Osteocyte (in vitro differentiated cells): ENCODE data around the gene PARD3B. TPM values are rescaled to one million over a fixed set of nuclear protein-coding genes. Genes with fewer than 3 reads are reported as not detected.

Experiments
- DNase-seq: peaks from one replicate; pipeline ENCODE4 v3.0.0; 2021; ENCODE audit warnings: mixed read lengths; ENCODE audit not compliant: unreplicated experiment; ENCODE audit errors: extremely low spot score
- H3K27ac Mint-ChIP-seq: one replicate; pipeline ENCODE4 v1.8.0; 2021; ENCODE audit warnings: mild to moderate bottlenecking, mixed read lengths; ENCODE audit not compliant: unreplicated experiment
- H3K27me3 Mint-ChIP-seq: one replicate; pipeline ENCODE4 v1.8.0; 2021; ENCODE audit warnings: mixed read lengths; ENCODE audit not compliant: unreplicated experiment
- H3K36me3 Mint-ChIP-seq: one replicate; pipeline ENCODE4 v1.8.0; 2021; ENCODE audit warnings: mixed read lengths; ENCODE audit not compliant: unreplicated experiment
- H3K4me1 Mint-ChIP-seq: one replicate; pipeline ENCODE4 v1.8.0; 2021; ENCODE audit warnings: mixed read lengths; ENCODE audit not compliant: unreplicated experiment
- H3K4me3 Mint-ChIP-seq: one replicate; pipeline ENCODE4 v1.8.0; 2021; ENCODE audit warnings: mild to moderate bottlenecking, moderate library complexity, mixed read lengths; ENCODE audit not compliant: unreplicated experiment
- H3K9me3 Mint-ChIP-seq: one replicate; pipeline ENCODE4 v1.8.0; 2021; ENCODE audit warnings: mixed read lengths; ENCODE audit not compliant: unreplicated experiment
- total RNA-seq: library from RNA; stranded (reverse); gene quantifications from 2 replicates; pipeline ENCODE4 v1.2.1, GENCODE V29; 2021
- TF ChIP-seq, protein P1 (sequence below): fragments of 200-600 bp; sonication (generic); IDR thresholded peaks from 2 replicates; pipeline ENCODE4 v1.5.0; 2021; ENCODE audit warnings: antibody characterized with exemption, mild to moderate bottlenecking, moderate library complexity

PARD3B gene
- total RNA-seq, 1 donor from 2014 or later = 26.7 TPM

DNA sequence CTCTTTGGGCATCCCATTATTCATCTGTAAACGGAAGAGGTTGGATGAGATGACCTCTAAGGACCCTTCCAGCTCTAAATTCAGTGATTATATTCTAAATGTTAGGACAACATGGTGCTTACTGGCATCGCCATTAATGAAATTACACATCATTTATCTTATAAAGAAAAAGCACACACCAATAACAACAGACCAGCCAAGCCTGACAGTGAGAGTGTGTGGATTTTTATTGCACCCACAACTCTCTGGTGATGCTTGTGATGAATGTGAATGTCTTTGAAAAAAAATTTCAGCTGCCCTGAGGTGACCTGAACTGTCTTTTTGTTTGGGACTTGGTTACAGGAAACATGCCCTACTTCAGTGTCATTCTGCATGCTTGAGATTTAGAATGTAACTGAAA lies 623.7 kb downstream of the PARD3B start:
- no peak overlapping the region for H3K27ac Mint-ChIP-seq

DNA sequence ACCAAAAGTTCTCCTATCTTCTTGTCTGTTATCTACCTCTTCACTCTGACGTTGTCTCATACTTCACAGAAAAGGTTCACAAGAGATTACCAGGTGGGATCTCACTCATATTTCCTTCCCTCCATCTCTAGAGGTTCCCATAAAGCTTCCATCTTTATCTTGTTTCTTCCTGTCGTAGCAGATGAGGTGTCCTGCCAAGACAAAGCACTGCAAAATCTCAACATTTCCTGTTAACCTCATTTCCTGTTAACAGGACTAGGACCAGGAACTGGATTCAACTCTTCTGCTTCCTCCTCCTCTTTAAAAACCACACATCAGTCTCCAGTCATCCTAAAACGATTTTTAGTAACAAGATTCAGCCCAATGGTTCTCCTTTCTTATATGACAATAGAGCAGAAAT lies 624.2 kb downstream of the PARD3B start:
- H3K27ac Mint-ChIP-seq = no peak overlapping the region
- H3K27me3 Mint-ChIP-seq = no peaks in the 10 kb centered on the region
- peaks cover 7% of the 10 kb centered on the region for H3K36me3 Mint-ChIP-seq
- no peak for DNase-seq
- TF ChIP-seq, protein P1, sequence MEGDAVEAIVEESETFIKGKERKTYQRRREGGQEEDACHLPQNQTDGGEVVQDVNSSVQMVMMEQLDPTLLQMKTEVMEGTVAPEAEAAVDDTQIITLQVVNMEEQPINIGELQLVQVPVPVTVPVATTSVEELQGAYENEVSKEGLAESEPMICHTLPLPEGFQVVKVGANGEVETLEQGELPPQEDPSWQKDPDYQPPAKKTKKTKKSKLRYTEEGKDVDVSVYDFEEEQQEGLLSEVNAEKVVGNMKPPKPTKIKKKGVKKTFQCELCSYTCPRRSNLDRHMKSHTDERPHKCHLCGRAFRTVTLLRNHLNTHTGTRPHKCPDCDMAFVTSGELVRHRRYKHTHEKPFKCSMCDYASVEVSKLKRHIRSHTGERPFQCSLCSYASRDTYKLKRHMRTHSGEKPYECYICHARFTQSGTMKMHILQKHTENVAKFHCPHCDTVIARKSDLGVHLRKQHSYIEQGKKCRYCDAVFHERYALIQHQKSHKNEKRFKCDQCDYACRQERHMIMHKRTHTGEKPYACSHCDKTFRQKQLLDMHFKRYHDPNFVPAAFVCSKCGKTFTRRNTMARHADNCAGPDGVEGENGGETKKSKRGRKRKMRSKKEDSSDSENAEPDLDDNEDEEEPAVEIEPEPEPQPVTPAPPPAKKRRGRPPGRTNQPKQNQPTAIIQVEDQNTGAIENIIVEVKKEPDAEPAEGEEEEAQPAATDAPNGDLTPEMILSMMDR = no peak
- H3K4me1 Mint-ChIP-seq = peaks cover 8% of the 10 kb centered on the region
- no peak overlapping the region for H3K4me3 Mint-ChIP-seq
- H3K9me3 Mint-ChIP-seq = no peaks in the 10 kb centered on the region

More for the DNA sequence above, 623.7 kb downstream of the PARD3B start:
- TF ChIP-seq, protein P1 = no peak
- DNase-seq = no peak
- H3K4me1 Mint-ChIP-seq = peaks cover 8% of the 10 kb centered on the region
- no peaks in the 10 kb centered on the region for H3K9me3 Mint-ChIP-seq
- H3K4me3 Mint-ChIP-seq = no peak overlapping the region
- no peaks in the 10 kb centered on the region for H3K27me3 Mint-ChIP-seq
- peaks cover 7% of the 10 kb centered on the region for H3K36me3 Mint-ChIP-seq

DNA sequence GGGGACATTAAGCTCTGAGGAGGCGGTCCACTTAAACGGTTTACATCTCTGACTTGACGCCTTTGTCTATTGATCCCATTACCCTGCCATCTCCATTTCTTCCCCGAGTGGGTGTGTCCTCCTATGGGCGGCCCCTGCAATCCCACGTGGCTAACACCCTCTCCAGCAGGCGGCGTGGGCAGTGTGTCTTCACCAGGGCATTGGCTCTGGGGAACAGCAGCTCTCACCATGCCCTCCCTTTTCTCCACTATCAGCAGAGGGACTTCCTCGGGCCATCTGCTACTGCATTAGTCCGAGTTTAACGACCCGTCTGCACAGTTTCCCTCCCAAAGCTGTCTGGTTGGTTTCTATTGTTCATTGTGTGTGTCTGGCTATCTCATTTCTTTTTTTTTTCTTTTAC lies 625.1 kb downstream of the PARD3B start:
- Mint-ChIP-seq H3K27ac (no peak overlapping the region), H3K4me1 (peaks cover 14% of the 10 kb centered on the region)

DNA sequence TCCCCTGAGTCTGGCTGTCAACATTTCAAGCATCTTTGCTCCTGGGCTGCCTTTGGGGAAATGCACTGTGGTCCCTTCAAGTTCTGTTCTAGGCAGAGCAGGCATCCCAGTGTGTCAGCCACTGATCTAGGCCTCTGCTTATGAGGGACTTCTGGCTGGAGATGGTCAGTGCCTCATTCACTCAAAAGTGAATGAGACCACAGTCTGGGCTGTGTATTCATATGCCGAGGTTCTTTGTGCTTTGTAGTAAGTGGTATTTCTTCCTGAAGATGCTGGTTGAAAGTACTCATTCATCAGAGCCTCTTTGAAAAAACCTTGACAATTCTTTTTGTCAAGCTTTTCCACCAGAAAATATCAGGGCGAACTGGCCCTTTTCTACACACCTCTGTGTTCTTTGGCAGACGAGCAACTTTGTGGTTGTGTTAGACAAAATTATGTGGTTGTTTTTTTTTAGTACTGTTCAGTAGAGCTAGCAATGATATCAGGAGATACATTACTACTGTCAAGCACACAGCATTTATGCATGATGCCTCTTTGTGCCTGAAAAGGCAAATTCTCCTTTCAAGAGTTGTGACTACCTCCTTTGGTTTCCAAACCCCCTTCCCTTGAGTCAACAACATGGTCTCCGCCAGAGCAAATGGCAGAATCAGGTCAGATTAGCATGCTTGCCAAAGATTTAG lies 626.1 kb downstream of the PARD3B start:
- Mint-ChIP-seq H3K9me3 (no peaks in the 10 kb centered on the region), H3K36me3 (peaks cover 7% of the 10 kb centered on the region), H3K4me3 (no peak overlapping the region), H3K4me1 (peaks cover 21% of the 10 kb centered on the region), H3K27ac (no peak overlapping the region), H3K27me3 (no peaks in the 10 kb centered on the region)
- DNase-seq = no peak
- TF ChIP-seq, protein P1 = no peak

More for the DNA sequence above, 625.1 kb downstream of the PARD3B start:
- Mint-ChIP-seq H3K27me3 (no peaks in the 10 kb centered on the region), H3K9me3 (no peaks in the 10 kb centered on the region), H3K4me3 (no peak overlapping the region), H3K36me3 (peaks cover 7% of the 10 kb centered on the region)
- DNase-seq = no peak
- TF ChIP-seq, protein P1 = no peak

DNA sequence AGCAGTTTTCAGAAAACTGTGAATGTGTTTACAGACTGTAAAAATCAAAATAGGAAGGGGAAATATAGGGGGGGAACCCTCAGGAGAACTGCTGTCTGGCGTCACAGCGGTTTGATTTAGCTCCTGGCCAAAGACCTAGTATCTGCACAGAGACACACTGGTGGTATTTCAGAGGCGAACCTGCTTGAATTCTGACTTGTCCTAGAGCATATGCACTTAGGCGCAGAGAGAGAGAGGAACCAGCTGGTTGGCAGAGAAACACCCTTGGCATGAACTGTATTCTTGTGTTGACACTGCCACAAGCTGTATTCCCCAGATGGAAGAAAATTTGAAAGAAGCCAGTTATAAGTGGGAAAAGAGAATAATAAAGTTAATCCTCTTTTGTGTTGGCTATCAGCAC lies 630.6 kb downstream of the PARD3B start:
- peaks cover 3% of the 10 kb centered on the region for H3K36me3 Mint-ChIP-seq
- peaks cover 34% of the 10 kb centered on the region for H3K4me1 Mint-ChIP-seq
- DNase-seq = no peak
- TF ChIP-seq, protein P1 = no peak
- no peak overlapping the region for H3K4me3 Mint-ChIP-seq
- no peaks in the 10 kb centered on the region for H3K27me3 Mint-ChIP-seq
- no peaks in the 10 kb centered on the region for H3K9me3 Mint-ChIP-seq
- H3K27ac Mint-ChIP-seq = peak overlapping the region; percentile 41
